HL-60/S4 treated with retinoic acid at 250 ng/mL for 4 days and 3 days (cell line): ENCODE data around the gene EFCC1.

Source experiments
- in situ Hi-C: fragments of 300-500 bp; cut with MboI; formaldehyde crosslinking; loops from 2 replicates; pipeline ENCODE4 v1.7.0; 2022; ENCODE audit warnings: low sequenced_read_pairs

Gene EFCC1

GRCh38 chr3:129031476-129032215 lies 30.5 kb downstream of the EFCC1 start:
- in situ Hi-C loops, result no loop called here

- in situ Hi-C loops, result no loop called here
These were observed 31.6 kb downstream of the EFCC1 start for GRCh38 chr3:129032716-129033115.

- in situ Hi-C loops, result no loop called here
These were observed 32.0 kb downstream of the EFCC1 start for GRCh38 chr3:129033151-129033550.

- in situ Hi-C loops, result no loop called here
These were observed 32.7 kb downstream of the EFCC1 start for GRCh38 chr3:129033633-129034321.

GRCh38 chr3:129034642-129035041 lies 33.5 kb downstream of the EFCC1 start:
- in situ Hi-C loops, result no loop called here

GRCh38 chr3:129035360-129036221 lies 34.5 kb downstream of the EFCC1 start:
- in situ Hi-C loops, result no loop called here

- in situ Hi-C loops, result no loop called here
These were observed 35.4 kb downstream of the EFCC1 start for GRCh38 chr3:129036222-129037092.

GRCh38 chr3:129037093-129037419 lies 36.0 kb downstream of the EFCC1 start:
- in situ Hi-C loops, result no loop called here

GRCh38 chr3:129038121-129038855 lies 37.2 kb downstream of the EFCC1 start:
- in situ Hi-C loops, result no loop called here

- in situ Hi-C loops, result no loop called here
These were observed 38.4 kb downstream of the EFCC1 start for GRCh38 chr3:129039271-129040038.

- in situ Hi-C loops, result no loop called here
These were observed 38.9 kb downstream of the EFCC1 start for GRCh38 chr3:129040039-129040336.

- in situ Hi-C loops, result no loop called here
These were observed 39.6 kb downstream of the EFCC1 start for GRCh38 chr3:129040579-129041300.

GRCh38 chr3:129045675-129046036 lies 44.6 kb downstream of the EFCC1 start:
- in situ Hi-C loops, result no loop called here

- in situ Hi-C loops, result no loop called here
These were observed 45.1 kb downstream of the EFCC1 start for GRCh38 chr3:129046037-129046731.

- in situ Hi-C loops, result no loop called here
These were observed 45.8 kb downstream of the EFCC1 start for GRCh38 chr3:129046732-129047552.

GRCh38 chr3:129047553-129047839 lies 46.4 kb downstream of the EFCC1 start:
- in situ Hi-C loops, result no loop called here

GRCh38 chr3:129050556-129051295 lies 49.6 kb downstream of the EFCC1 start:
- in situ Hi-C loops, result no loop called here
